Gastroesophageal sphincter (tissue), 2 donors: ENCODE results near the gene CLEC4F.

Source experiments
- POLR2A ChIP-seq, 2 donors: fragments of 450-650 bp; IDR thresholded peaks; one replicate each; pipeline ENCODE4 v1.6.1; 2017; ENCODE audit warnings: antibody characterized with exemption in 2 of 2, mild to moderate bottlenecking in 2 of 2, moderate library complexity in 1 of 2
- POLR2AphosphoS5 ChIP-seq: sonication (generic); formaldehyde crosslinking; IDR thresholded peaks from one replicate; pipeline ENCODE4 v1.6.1; 2017; ENCODE audit warnings: antibody characterized with exemption

DNA sequence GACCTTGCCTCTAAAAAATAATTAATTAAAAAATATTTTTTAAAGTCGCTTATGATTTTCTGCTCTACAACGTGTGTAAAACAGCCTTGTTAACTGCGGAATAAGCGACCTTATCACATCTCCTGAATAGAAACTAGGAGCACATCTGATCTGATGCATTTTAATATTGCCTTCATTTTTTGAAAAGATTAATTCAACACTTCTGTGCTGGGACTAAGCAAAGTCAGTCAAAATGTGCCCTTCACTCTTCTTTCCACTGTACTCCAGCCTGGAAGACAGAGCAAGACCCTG lies 12.6 kb downstream of the CLEC4F start:
- TF ChIP-seq POLR2A (IDR thresholded peaks at IDR 0.05): no peak
- no peak for TF ChIP-seq POLR2AphosphoS5
